ENCODE data around the gene SF3B5.
"Not testable (repeated sequence)": the region's sequence is repeated elsewhere in the genome, so short reads cannot be mapped to it uniquely, and the experiment has no call there.

Gene SF3B5

DNA sequence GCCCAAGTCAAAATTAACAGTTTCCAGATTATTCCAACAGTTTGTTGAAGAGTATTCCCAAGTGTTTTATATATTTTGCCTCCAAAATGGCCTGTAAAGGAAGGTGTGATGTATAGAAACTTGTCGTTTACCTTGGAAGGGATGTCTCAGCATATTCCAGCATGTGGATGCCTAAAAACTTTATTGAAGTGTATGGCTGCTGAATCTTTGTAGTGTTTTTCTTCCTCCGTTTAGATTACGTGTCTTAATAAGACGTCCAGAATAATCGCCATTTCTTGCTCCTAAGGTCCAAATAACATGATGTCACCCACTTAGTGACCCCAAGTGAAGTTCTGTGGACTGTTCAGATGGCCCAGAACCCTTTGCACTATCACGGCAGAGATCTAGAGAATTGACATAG is 18.0 kb upstream of the SF3B5 start:
- DNase-seq = no peak
- intact Hi-C loops (cut with DNase I) = no loop called here

DNA sequence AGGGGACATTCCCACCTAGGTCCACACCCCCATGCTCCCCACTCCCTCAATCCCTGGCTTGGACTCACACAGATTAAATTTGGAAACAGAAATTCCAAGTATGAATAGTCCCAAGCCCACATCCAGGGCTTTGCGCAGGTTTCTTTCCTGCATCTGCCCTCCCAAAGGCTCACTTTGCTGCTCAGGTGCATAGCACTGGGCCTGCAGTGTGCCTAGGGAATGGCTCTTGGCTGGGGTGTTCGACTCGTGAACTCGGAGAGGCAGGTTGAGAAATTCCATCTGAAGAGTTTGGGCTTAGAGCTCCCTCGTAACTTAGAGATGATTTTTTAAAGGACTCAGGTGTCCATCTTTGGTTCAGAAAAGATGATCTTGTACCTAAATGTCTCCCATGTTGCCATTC is 14.8 kb upstream of the SF3B5 start:
- intact Hi-C loops (cut with DNase I) = no loop called here
- no peak for DNase-seq

DNA sequence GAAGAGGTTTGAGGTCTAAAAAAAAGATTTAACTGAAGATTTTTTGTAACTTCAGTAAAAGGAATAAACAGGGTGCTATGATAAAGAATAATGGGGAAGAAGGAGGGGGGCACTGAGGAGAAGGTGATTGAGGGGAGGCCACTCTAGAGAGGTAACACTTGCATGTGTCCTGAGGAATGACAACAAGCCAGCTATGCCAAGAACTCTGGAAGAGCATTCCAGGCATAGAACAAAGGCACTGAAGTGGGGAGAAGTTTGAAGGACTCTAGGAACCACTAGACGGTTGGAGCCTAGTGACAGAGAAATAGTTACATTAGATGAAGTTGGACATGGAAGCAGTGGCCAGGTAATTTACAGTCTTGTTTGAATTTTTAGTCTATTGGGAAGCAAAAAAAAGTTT is 10.8 kb upstream of the SF3B5 start:
- intact Hi-C loops (cut with DNase I) = loop anchor here (5.0 kb wide), 1 partner anchor 376 kb away; no protein-coding TSS in a partner anchor
- DNase-seq = no peak

DNA sequence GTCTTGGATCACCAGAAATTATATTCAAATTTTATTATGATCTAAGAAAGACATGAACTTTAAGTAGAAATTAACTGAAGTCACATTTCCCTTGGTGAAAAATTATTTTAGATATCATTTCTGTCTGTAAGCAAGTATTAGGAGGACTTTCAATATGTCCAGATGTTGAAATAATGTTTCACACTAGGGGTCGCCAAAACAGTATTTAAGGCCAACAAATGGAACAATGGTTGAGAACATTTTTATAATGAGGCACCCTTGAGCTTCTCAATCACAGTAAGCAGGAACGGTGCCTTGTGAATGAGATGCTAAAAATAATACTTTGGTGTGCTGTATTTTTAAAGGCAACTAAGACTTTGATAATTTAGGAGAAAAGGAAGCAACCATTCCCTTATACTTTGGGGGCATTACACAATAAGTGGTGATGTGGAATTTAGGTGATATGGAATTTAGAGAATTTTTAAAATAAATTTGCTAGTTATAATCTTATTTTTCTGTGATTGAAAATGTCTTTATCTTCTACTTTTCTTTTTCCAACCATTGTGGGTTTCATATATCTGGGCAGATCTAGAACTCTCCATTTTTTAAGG is 9.6 kb upstream of the SF3B5 start:
- peak in 11 of 42 donors; percentile 22 to 72 (median 45) for DNase-seq
- intact Hi-C loops (cut with DNase I) = loop anchor here (5.0 kb wide), 1 partner anchor 377 kb away; no protein-coding TSS in a partner anchor

DNA sequence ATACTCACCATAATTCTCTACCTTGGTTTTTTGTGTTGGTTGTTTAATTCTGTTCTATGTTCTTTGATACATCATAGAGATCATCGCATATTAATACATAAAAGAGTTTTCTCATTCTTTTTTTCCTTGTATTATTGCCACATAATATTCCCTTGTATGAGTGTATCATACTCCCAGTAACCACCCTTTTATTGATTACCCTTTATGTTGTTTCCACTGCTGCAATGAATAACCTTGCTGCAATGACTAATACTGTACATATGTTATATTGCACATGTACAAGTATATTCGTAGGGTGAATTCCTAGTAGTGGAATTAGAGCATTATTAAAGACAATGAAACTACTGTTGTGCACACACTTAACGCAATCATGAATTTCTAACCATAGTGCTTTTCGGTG is 9.1 kb upstream of the SF3B5 start:
- DNase-seq = no peak
- intact Hi-C loops (cut with DNase I) = no loop called here

DNA sequence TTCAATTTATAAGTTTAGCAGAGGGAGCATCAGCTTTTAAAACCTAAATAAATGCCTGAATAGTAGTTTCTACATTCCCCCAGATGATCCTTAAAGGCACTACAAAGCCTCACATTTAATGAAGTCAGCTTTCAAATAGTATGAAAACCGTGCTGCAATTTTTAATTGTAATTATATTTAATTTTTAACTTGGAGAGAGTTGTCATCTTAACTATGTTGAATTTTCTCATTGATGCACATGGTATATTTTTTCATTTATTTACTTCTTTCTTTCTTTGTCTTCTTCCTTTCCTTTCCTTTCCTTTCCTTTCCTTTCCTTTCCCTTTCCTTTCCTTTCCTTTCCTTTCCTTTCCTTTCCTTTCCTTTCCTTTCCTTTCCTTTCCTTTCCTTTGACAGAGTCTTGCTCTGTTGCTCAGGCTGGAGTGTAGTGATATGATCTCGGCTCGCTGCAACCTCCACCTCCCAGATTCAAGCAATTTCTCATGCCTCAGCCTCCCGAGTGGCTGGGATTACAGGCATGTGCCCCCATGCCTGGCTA is 7.7 kb upstream of the SF3B5 start:
- intact Hi-C loops (cut with DNase I) = no loop called here
- DNase-seq = no peak

DNA sequence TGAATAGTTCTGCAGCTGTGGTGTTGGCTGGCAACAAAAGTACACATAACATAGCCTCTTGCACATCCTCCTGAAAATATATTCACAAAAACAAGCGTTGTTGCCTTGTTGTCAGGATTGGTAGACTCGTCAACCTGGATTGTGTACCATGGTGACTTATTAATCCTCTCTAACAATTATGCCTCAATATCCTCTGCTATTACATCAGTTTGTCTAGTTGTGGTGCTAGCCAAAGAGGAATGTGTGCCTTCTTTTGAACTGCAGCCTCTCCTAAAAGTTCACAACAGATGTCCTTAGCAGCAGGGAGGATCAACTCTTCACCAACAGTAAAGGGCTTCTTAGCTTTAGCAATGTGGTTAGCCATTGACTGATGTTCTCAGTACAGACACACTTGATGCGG is 3.6 kb upstream of the SF3B5 start:
- intact Hi-C loops (cut with DNase I) = loop anchor here (5.0 kb wide), 1 partner anchor 118 kb away; no protein-coding TSS in a partner anchor
- no peak for DNase-seq

DNA sequence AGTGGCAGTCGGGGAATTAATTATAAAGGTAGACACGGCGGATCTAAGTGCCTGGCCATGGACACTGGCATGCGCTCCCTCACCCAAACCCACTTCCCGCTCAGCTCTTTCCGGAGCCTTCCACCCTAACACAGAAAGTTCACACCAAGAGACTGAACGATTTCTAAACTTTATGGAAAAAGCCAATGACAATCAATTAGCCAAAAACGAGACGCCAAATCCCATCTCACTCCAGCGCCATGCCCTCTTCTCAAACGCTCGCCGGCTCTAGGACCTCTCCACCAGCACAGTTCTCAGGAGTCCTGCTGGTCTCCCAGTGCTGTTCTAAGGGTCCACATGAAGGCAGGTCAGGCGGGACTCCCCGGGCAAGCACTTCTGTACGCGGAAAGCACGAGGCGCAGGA is 641 bp downstream of the SF3B5 start:
- peak in 2 of 42 donors; percentile 0 to 2 for DNase-seq
- intact Hi-C loops (cut with DNase I) = loop anchor here (5.0 kb wide), 1 partner anchor 123 kb away; no protein-coding TSS in a partner anchor

DNA sequence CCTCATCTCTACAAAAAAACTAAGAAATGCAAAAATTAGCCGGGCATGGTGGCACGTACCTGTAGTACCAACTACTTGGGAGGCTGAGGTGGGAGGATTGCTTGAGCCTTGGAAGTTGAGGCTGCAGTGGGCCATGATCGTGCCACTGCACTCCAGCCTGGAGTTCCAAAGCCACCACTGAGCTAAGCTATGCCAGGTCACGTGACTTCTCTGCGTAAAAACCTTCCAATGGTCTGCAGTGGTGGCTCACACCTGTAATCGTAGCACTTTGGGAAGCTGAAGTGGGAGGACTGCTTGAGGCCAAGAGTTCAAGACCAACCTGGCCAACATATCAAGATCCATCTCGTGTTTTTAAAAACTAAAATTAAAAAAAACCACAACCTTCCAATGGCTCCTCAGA is 1.7 kb downstream of the SF3B5 start:
- intact Hi-C loops (cut with DNase I) = no loop called here
- DNase-seq = no peak

DNA sequence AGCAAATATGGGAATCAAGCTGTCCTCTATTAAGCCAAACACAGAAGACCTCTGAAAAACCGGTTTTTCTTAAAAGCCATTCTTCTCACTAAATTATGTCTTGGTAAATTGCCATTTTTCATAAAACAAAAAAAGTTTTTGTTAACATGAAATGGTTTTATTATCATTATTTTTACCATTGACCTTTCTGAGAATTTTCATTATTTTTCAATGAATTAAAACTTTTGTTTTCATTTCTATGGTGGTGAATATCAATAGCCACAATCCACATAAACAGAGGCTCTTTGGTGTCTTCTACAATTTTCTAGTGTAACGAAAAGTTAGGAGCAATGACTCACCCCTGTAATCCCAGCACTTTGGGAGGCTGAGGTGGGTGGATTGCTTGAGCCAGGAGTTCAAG is 2.1 kb downstream of the SF3B5 start:
- intact Hi-C loops (cut with DNase I) = no loop called here
- no peak for DNase-seq

DNA sequence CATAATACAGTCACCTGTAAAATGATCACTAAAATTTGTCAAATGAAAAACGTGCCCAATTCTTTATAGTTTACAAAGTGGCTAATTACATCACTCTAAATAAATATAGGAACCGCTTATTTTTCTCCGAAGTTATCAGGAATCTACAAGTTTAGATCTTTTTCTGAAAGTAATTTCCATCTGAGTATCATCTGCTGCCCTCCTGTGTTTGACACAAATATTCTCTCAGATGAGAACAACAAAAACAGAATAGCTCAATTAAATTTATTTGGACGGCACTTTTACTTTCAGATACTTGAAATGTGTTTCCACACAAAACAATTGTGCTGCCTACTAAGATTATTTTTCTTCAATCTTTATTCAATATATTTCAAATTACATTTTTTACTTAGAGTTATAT is 5.0 kb downstream of the SF3B5 start:
- intact Hi-C loops (cut with DNase I) = no loop called here
- DNase-seq = no peak

DNA sequence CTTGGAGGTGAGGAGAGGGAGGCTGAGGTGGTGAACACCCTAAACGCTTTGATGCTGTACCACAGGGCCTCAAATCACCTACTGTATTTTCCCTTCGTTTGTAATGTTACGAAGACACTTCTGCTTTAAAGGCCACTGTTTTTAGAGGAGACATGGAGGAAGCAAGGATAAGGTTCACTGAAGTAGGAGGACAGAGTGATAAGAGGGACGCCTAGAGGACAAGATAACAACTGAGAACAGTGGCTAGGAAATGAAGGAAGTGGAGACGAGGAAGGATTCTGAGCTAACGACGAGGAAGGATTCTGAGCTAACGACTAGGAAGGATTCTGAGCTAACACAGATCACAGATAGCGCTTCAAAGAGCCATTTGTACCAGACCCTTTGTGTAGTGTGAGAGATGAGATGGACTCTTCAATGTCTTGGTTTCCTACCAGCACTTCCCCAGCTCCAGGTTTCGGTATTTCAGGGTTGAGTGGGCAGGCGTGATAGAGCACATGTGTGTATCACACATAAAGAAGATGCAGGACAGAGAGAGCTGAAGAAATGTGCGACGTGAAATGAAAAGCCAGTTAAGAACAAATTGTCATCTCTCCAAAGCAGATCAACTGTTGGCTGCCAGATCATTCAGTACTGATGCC is 7.5 kb downstream of the SF3B5 start:
- intact Hi-C loops (cut with DNase I) = no loop called here
- no peak for DNase-seq

DNA sequence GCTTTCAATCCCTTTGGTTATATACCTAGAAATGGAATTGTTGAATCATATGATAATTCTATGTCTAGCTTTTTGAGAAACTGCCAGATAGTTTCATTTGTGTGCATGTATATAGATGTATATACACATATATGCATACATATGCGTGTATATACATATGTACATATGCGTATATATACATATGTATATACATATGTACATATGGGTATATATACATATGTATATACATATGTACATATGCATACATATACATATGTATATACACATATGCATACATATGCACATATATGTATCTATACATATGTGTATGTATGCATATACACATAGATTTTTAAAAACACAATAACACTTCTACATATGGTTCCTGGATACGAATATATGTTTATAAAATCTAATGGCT is 8.4 kb downstream of the SF3B5 start:
- intact Hi-C loops (cut with DNase I) = no loop called here
- no peak for DNase-seq

DNA sequence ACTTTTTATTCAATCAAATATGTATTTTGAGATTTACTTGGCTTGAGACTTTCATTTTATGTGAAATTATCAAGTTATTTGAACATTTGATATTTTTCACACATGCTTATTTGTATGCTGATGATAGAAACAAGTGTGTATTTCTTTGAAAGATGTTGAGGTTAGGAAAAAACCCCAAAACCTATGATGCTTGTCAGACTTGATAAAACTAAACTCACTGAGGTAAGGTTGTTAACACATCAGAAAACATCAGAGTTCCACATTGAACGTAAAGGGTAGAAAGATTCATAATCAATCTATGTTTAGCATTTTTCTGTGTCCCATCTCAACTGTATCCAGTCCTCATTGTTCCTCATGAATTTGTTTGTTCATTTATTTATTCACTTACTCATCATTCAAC is 12.2 kb downstream of the SF3B5 start:
- no peak for DNase-seq
- intact Hi-C loops (cut with DNase I) = no loop called here

DNA sequence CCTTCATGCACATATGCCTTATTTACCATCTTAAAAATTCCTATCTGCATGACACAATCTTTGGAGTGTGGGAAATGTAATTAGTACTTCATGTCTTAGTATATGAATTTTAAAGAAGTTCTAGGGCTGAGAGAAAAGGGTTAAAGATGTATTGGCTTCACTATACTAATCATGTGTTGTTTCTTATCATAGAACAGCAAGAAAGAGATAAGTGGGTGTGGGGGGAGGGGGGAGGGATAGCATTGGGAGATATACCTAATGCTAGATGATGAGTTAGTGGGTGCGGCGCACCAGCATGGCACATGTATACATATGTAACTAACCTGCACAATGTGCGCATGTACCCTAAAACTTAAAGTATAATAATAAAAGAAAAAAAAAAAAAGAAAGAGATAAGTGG is 13.0 kb downstream of the SF3B5 start:
- DNase-seq; intact Hi-C loops (cut with DNase I): not testable (repeated sequence)

DNA sequence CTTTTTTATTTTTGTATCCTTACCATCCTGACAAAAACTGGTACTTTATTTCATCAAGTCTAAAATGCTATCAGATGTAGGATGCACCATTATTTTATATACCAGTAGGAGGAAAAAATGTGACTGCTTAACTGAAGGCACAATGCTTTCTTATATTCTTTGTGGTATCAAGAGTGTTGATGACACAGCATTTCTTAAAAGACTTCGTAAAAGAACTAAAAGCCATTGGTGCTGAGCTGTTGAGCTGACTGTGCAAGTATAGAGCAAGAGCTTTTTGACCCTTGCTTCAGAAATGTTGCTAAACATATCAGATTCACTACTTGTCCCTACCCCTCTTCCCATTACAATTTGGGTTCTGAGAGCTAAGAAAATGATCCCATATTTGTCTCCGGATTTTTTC is 17.5 kb downstream of the SF3B5 start:
- intact Hi-C loops (cut with DNase I) = no loop called here
- no peak for DNase-seq

DNA sequence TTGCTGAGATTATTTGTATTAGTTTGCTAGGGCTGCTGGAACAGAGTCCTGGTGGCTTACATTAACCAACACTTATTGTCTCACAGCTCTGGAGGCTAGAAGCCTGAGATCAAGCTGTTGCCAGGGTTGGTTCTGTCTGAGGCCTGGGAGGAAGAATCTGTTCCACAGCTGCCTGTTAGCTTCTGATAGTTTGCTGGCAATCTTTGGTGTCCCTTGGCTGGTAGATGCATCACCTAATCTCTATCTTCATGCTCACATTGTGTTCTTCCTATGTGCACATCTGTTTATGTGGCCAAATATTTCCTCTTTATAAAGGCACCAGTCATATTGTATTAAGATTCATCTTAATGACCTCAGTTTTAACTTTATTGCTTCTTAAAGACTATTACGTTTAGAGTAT is 19.5 kb downstream of the SF3B5 start:
- intact Hi-C loops (cut with DNase I) = no loop called here
- DNase-seq = no peak

DNA sequence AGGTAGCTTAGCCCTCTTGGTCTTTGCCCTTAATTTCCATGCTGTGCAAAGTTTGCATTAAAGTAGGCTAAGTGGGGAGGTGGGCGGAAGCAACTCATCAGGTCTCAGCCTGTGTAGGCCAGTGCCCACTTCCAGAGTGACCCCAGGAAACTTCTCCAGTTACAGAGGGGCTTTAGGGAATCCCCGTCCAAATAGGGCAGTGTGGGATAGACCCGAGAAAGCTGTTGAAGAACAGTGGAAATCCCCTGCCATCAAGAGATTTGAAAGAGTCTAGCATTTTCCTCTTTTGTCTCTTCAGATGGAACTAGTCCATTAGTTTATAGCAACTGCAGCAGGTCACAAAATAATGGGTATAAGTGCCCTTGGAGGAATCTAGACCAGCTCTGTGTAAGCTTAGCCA is 20.2 kb downstream of the SF3B5 start:
- no peak for DNase-seq
- intact Hi-C loops (cut with DNase I) = no loop called here

DNA sequence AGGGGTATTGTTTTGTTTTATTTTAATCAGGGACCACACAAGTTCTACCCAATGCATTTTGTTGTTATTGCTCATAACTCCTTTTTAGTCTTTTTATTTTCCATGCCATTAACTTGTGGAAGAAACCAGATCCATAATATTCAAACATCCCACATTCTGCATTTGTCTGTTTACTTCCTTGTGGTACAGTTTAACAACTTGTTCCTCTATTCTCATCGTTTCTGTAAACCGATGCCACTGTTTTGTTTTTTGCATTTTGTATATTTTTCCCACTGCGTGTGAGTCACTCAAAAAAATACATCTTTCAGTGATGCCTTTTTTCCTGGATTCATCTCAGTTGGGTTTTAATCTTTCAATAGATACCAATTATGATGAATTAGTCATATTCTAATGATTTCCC is 22.3 kb downstream of the SF3B5 start:
- DNase-seq = no peak
- intact Hi-C loops (cut with DNase I) = no loop called here

DNA sequence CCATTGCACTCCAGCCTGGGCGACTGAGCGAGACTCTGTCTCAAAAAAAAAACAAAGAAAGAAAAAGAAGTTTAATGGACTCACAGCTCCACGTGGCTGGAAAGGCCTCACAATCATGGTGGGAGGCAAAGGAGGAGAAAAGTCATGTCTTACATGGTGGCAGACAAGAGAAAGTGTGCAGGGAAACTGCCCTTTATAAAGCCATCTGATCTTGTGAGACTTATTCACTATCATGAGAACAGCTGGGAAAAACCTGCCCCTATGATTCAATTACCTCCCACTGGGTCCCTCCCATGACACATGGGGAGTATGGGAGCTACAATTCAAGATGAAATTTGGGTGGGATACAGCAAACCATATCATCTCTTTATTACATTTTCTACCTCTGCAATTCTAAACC is 25.9 kb downstream of the SF3B5 start:
- no peak for DNase-seq
- intact Hi-C loops (cut with DNase I) = no loop called here

DNA sequence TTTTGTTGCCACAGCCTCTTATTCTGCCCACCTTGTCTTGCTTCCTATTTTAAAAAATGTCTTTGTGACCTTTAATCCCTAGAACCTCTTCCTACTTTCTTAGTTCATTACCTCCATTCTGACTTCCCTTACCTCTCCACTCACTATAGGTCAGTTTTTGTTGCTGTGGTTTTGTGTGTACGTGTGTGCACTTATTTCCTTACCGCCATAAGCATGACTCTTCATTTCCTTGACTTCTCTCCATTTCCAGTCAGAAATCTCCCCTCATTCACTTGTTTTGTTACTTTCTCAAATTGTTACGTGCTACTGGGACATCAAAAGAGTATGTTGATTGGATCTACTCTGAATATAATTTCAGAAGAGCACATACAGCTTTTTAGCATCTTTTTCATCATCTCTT is 26.6 kb downstream of the SF3B5 start:
- intact Hi-C loops (cut with DNase I) = no loop called here
- no peak for DNase-seq
